HS-5 (cell line): ENCODE data around the gene KTI12.
A peak's percentile ranks its signal among the peaks of the same experiment; 100 is the strongest.
"Not testable (repeated sequence)": the region's sequence is repeated elsewhere in the genome, so short reads cannot be mapped to it uniquely, and the experiment has no call there.

Experiments used
- DNase-seq: peaks from one replicate; pipeline ENCODE4 v3.0.0-alpha.2; 2012; ENCODE audit warnings: low read depth

The KTI12 gene

GRCh38 chr1:52037909-52038308 is 4.3 kb upstream of the KTI12 start:
- DNase-seq: no peak

- no peak for DNase-seq
These were observed 3.8 kb upstream of the KTI12 start for GRCh38 chr1:52037402-52037814.

- DNase-seq: no peak
These were observed 407 bp upstream of the KTI12 start for GRCh38 chr1:52034050-52034384.

- DNase-seq: no peak
These were observed 852 bp downstream of the KTI12 start for GRCh38 chr1:52032785-52033131.

- DNase-seq: no peak
These were observed 1.4 kb downstream of the KTI12 start for GRCh38 chr1:52032124-52032784.

GRCh38 chr1:52028839-52029238 is 4.8 kb downstream of the KTI12 start:
- DNase-seq: not testable (repeated sequence)

- DNase-seq: no peak
These were observed 5.3 kb downstream of the KTI12 start for GRCh38 chr1:52028328-52028727.

GRCh38 chr1:52026278-52026677 is 7.3 kb downstream of the KTI12 start:
- DNase-seq: no peak

GRCh38 chr1:52022133-52022532 is 11.5 kb downstream of the KTI12 start:
- no peak for DNase-seq

- DNase-seq: no peak
These were observed 25.4 kb downstream of the KTI12 start for GRCh38 chr1:52008071-52008809.

GRCh38 chr1:52007215-52008002 is 26.2 kb downstream of the KTI12 start:
- DNase-seq: no peak

GRCh38 chr1:52006081-52006553 is 27.5 kb downstream of the KTI12 start:
- not testable (repeated sequence) for DNase-seq

GRCh38 chr1:52005548-52005947 is 28.1 kb downstream of the KTI12 start:
- peak; percentile 23 for DNase-seq

GRCh38 chr1:52003877-52004276 is 29.7 kb downstream of the KTI12 start:
- DNase-seq: no peak

GRCh38 chr1:52002038-52002917 is 31.3 kb downstream of the KTI12 start:
- DNase-seq: peak; percentile 81

GRCh38 chr1:51998701-51999100 is 34.9 kb downstream of the KTI12 start:
- no peak for DNase-seq

- DNase-seq: no peak
These were observed 35.6 kb downstream of the KTI12 start for GRCh38 chr1:51997974-51998382.

- peak; percentile 42 for DNase-seq
These were observed 43.1 kb downstream of the KTI12 start, which contains the start of gene RAB3B for GRCh38 chr1:51990478-51990965. Gene RAB3B, minus strand, starts transcription at chr1:51990700. Its CDS starts 13,583 bp downstream, at chr1:51977117.

- no peak for DNase-seq
These were observed 43.8 kb downstream of the KTI12 start for GRCh38 chr1:51989582-51990477.

GRCh38 chr1:51988254-51988653 is 45.4 kb downstream of the KTI12 start:
- DNase-seq: no peak

GRCh38 chr1:51986718-51987117 is 46.9 kb downstream of the KTI12 start:
- no peak for DNase-seq
